SK-N-MC (cell line): ENCODE results near the gene DTNBP1.

Source experiments
- EZH2 ChIP-seq: fragments of 200-600 bp; sonication (generic); IDR thresholded peaks from one replicate; pipeline ENCODE4 v1.6.1; 2017; ENCODE audit warnings: antibody characterized with exemption
- POLR2AphosphoS5 ChIP-seq: IDR thresholded peaks from 2 replicates; pipeline ENCODE4 v1.6.1; 2012; ENCODE audit warnings: mild to moderate bottlenecking, low read depth, low read length, borderline replicate concordance

- TF ChIP-seq EZH2 (no peak), POLR2AphosphoS5 (no peak)
Measured at GRCh38 chr6:15618685-15619084, 44.1 kb downstream of the DTNBP1 start.
